COLO668 (cell line): ENCODE results near the gene TMEM221.

Source experiments
- DNase-seq: peaks from one replicate; lab custom pipeline; 2025; ENCODE audit not compliant: unreplicated experiment; lab: John Stamatoyannopoulos, UW

The TMEM221 gene

GRCh38 chr19:17445526-17446165 lies 2.8 kb downstream of the TMEM221 start:
- DNase-seq: no peak

- no peak for DNase-seq
These were observed 7.0 kb downstream of the TMEM221 start for GRCh38 chr19:17441241-17442021.

GRCh38 chr19:17436874-17437267 lies 11.6 kb downstream of the TMEM221 start:
- no peak for DNase-seq

GRCh38 chr19:17436094-17436873 lies 12.2 kb downstream of the TMEM221 start:
- no peak for DNase-seq

GRCh38 chr19:17435218-17435617 lies 13.2 kb downstream of the TMEM221 start:
- no peak for DNase-seq

- no peak for DNase-seq
These were observed 17.1 kb downstream of the TMEM221 start for GRCh38 chr19:17431417-17431816.

GRCh38 chr19:17429641-17430113 lies 18.8 kb downstream of the TMEM221 start:
- DNase-seq: no peak

GRCh38 chr19:17424743-17425365 lies 23.6 kb downstream of the TMEM221 start:
- DNase-seq: peak; percentile 9

GRCh38 chr19:17423429-17424208 lies 24.8 kb downstream of the TMEM221 start:
- DNase-seq: no peak

- no peak for DNase-seq
These were observed 26.5 kb downstream of the TMEM221 start for GRCh38 chr19:17421942-17422341.

- DNase-seq: peak; percentile 28
These were observed 28.0 kb downstream of the TMEM221 start for GRCh38 chr19:17420475-17420924.

- DNase-seq: peak; percentile 98
These were observed 28.6 kb downstream of the TMEM221 start, which contains the start of gene MVB12A for GRCh38 chr19:17419621-17420474. Gene MVB12A (plus strand): TSS chr19:17420047. CDS start chr19:17420136, 89 bp downstream.

- no peak for DNase-seq
These were observed 29.3 kb downstream of the TMEM221 start for GRCh38 chr19:17419154-17419620.

GRCh38 chr19:17418710-17419109 lies 29.8 kb downstream of the TMEM221 start:
- no peak for DNase-seq

GRCh38 chr19:17415121-17415520 lies 33.3 kb downstream of the TMEM221 start:
- no peak for DNase-seq

- DNase-seq: no peak
These were observed 34.4 kb downstream of the TMEM221 start for GRCh38 chr19:17414097-17414496.

- no peak for DNase-seq
These were observed 36.7 kb downstream of the TMEM221 start for GRCh38 chr19:17411801-17412200.

GRCh38 chr19:17409990-17410389 lies 38.5 kb downstream of the TMEM221 start:
- no peak for DNase-seq

GRCh38 chr19:17406887-17407196 lies 41.6 kb downstream of the TMEM221 start:
- DNase-seq: no peak
